ENCODE results near the gene IGFLR1. TPM values are rescaled to one million over a fixed set of nuclear protein-coding genes. Genes with fewer than 3 reads are reported as not detected.
"Not testable (repeated sequence)": the region's sequence is repeated elsewhere in the genome, so short reads cannot be mapped to it uniquely, and the experiment has no call there.

Gene IGFLR1
- polyA plus RNA-seq, 6 donors from 2014 or later = 114 to 195 (median 134) TPM

- peak overlapping the region in 2 of 6 donors; percentile 62 to 85 for H3K27ac Mint-ChIP-seq
- no peaks in the 10 kb centered on the region for H3K36me3 Mint-ChIP-seq
- DNase-seq = no peak
- peaks cover 0 to 1% (median 0%) of the 10 kb centered on the region in 7 donors for H3K9me3 Mint-ChIP-seq
- H3K4me1 Mint-ChIP-seq = peaks cover 12 to 18% (median 15%) of the 10 kb centered on the region in 3 donors
- ATAC-seq (ENCODE audit: low read depth in 2 of 2) = no peak
- H3K4me3 Mint-ChIP-seq = peak overlapping the region; percentile 83 to 92 (median 90)
- H3K27me3 Mint-ChIP-seq = no peaks in the 10 kb centered on the region
Measured at GRCh38 chr19:35774274-35775045, 32.2 kb upstream of the IGFLR1 start.

- H3K27ac Mint-ChIP-seq = no peak overlapping the region
- no peaks in the 10 kb centered on the region for H3K27me3 Mint-ChIP-seq
- peak overlapping the region in 1 of 8 donors; percentile 57 for H3K4me3 Mint-ChIP-seq
- DNase-seq (no peak), ATAC-seq (ENCODE audit: low read depth in 2 of 2) (no peak)
- H3K4me1 Mint-ChIP-seq = peaks cover 12 to 20% (median 20%) of the 10 kb centered on the region in 3 donors
- no peaks in the 10 kb centered on the region for H3K36me3 Mint-ChIP-seq
- peaks cover 0 to 1% (median 0%) of the 10 kb centered on the region in 7 donors for H3K9me3 Mint-ChIP-seq
Measured at GRCh38 chr19:35773020-35773806, 31.0 kb upstream of the IGFLR1 start.

GRCh38 chr19:35772362-35772761 lies 30.1 kb upstream of the IGFLR1 start:
- not testable (repeated sequence) for H3K36me3 Mint-ChIP-seq; H3K27me3 Mint-ChIP-seq; ATAC-seq (ENCODE audit: low read depth in 2 of 2); H3K9me3 Mint-ChIP-seq; DNase-seq; H3K4me3 Mint-ChIP-seq; H3K27ac Mint-ChIP-seq
- peaks cover 12 to 22% (median 20%) of the 10 kb centered on the region in 3 donors for H3K4me1 Mint-ChIP-seq

GRCh38 chr19:35768082-35768421 lies 25.8 kb upstream of the IGFLR1 start:
- H3K36me3 Mint-ChIP-seq = no peaks in the 10 kb centered on the region
- H3K9me3 Mint-ChIP-seq = no peaks in the 10 kb centered on the region
- peak overlapping the region in 1 of 6 donors; percentile 63 for H3K27ac Mint-ChIP-seq
- peak overlapping the region in 1 of 8 donors; percentile 34 for H3K4me3 Mint-ChIP-seq
- no peaks in the 10 kb centered on the region for H3K27me3 Mint-ChIP-seq
- DNase-seq (no peak), ATAC-seq (ENCODE audit: low read depth in 2 of 2) (no peak)
- peaks cover 3 to 10% (median 5%) of the 10 kb centered on the region in 3 donors for H3K4me1 Mint-ChIP-seq

GRCh38 chr19:35767288-35768081 lies 25.2 kb upstream of the IGFLR1 start:
- ATAC-seq (ENCODE audit: low read depth in 2 of 2) (peak in 1 of 2 donors; percentile 79), DNase-seq (no peak)
- H3K36me3 Mint-ChIP-seq = no peaks in the 10 kb centered on the region
- H3K27ac Mint-ChIP-seq = peak overlapping the region in 1 of 6 donors; percentile 63
- no peaks in the 10 kb centered on the region for H3K9me3 Mint-ChIP-seq
- no peaks in the 10 kb centered on the region for H3K27me3 Mint-ChIP-seq
- peaks cover 3 to 10% (median 5%) of the 10 kb centered on the region in 3 donors for H3K4me1 Mint-ChIP-seq
- peak overlapping the region in 1 of 8 donors; percentile 34 for H3K4me3 Mint-ChIP-seq

GRCh38 chr19:35766571-35767104 lies 24.4 kb upstream of the IGFLR1 start:
- Mint-ChIP-seq H3K4me1 (peaks cover 5 to 10% (median 6%) of the 10 kb centered on the region in 3 donors), H3K9me3 (no peaks in the 10 kb centered on the region), H3K27ac (peak overlapping the region in 1 of 6 donors; percentile 63), H3K4me3 (no peak overlapping the region), H3K27me3 (no peaks in the 10 kb centered on the region), H3K36me3 (no peaks in the 10 kb centered on the region)
- no peak for ATAC-seq (ENCODE audit: low read depth in 2 of 2)
- no peak for DNase-seq

GRCh38 chr19:35764432-35765315 lies 22.4 kb upstream of the IGFLR1 start:
- ATAC-seq (ENCODE audit: low read depth in 2 of 2) (no peak), DNase-seq (no peak)
- no peak overlapping the region for H3K27ac Mint-ChIP-seq
- H3K9me3 Mint-ChIP-seq = no peaks in the 10 kb centered on the region
- no peaks in the 10 kb centered on the region for H3K36me3 Mint-ChIP-seq
- H3K4me3 Mint-ChIP-seq = no peak overlapping the region
- H3K27me3 Mint-ChIP-seq = no peaks in the 10 kb centered on the region
- peaks cover 6 to 11% (median 7%) of the 10 kb centered on the region in 3 donors for H3K4me1 Mint-ChIP-seq

GRCh38 chr19:35760711-35761349 lies 18.6 kb upstream of the IGFLR1 start:
- Mint-ChIP-seq H3K4me3 (peak overlapping the region in 1 of 8 donors; percentile 95), H3K9me3 (no peaks in the 10 kb centered on the region), H3K27me3 (peaks cover 4 to 14% (median 8%) of the 10 kb centered on the region in 3 donors), H3K27ac (no peak overlapping the region), H3K36me3 (no peaks in the 10 kb centered on the region), H3K4me1 (peaks cover 21 to 35% (median 31%) of the 10 kb centered on the region in 3 donors)
- ATAC-seq (ENCODE audit: low read depth in 2 of 2) (no peak), DNase-seq (no peak)

GRCh38 chr19:35759697-35760096 lies 17.4 kb upstream of the IGFLR1 start:
- H3K4me1 Mint-ChIP-seq = peaks cover 28 to 37% (median 37%) of the 10 kb centered on the region in 3 donors
- H3K4me3 Mint-ChIP-seq = peak overlapping the region; percentile 13 to 95 (median 82)
- peaks cover 9 to 21% (median 16%) of the 10 kb centered on the region in 3 donors for H3K27me3 Mint-ChIP-seq
- peaks cover 0 to 7% of the 10 kb centered on the region in 2 donors for H3K36me3 Mint-ChIP-seq
- H3K9me3 Mint-ChIP-seq = no peaks in the 10 kb centered on the region
- ATAC-seq (ENCODE audit: low read depth in 2 of 2) = no peak
- H3K27ac Mint-ChIP-seq = peak overlapping the region in 1 of 6 donors; percentile 65
- no peak for DNase-seq

GRCh38 chr19:35757749-35758608 lies 15.7 kb upstream of the IGFLR1 start, which contains the start of gene PROSER3:
TSS of gene PROSER3 (plus strand) at chr19:35758176. CDS start at chr19:35758216, 40 bp downstream.
- Mint-ChIP-seq H3K27me3 (peaks cover 9 to 30% (median 25%) of the 10 kb centered on the region in 3 donors), H3K27ac (peak within 1 kb of the TSS; percentile 93 to 98 (median 97)), H3K4me1 (peaks cover 37% of the 10 kb centered on the region in 3 donors), H3K4me3 (peak within 1 kb of the TSS; percentile 89 to 100 (median 98)), H3K36me3 (peaks cover 0 to 24% of the 10 kb centered on the region in 2 donors), H3K9me3 (no peaks in the 10 kb centered on the region)
- ATAC-seq (ENCODE audit: low read depth in 2 of 2) (peak; percentile 92 to 96), DNase-seq (peak; percentile 99)

- H3K36me3 Mint-ChIP-seq = peaks cover 0 to 25% of the 10 kb centered on the region in 2 donors
- H3K27ac Mint-ChIP-seq = peak overlapping the region in 4 of 6 donors; percentile 73 to 97 (median 95)
- peak overlapping the region; percentile 89 to 100 (median 98) for H3K4me3 Mint-ChIP-seq
- peaks cover 37% of the 10 kb centered on the region in 3 donors for H3K4me1 Mint-ChIP-seq
- no peak for ATAC-seq (ENCODE audit: low read depth in 2 of 2)
- peaks cover 9 to 30% (median 25%) of the 10 kb centered on the region in 3 donors for H3K27me3 Mint-ChIP-seq
- DNase-seq = no peak
- H3K9me3 Mint-ChIP-seq = no peaks in the 10 kb centered on the region
Measured at GRCh38 chr19:35757231-35757748, 15.0 kb upstream of the IGFLR1 start.

Data from naive B cell (primary cell).